HepG2 (cell line): Measurements from ENCODE around the gene GHR. TPM values are rescaled to one million over a fixed set of nuclear protein-coding genes. Genes with fewer than 3 reads are reported as not detected.

Experiments used
- ATAC-seq: fragments of 200-7000 bp; cut with Tn5 transposase; 3 replicates; pipeline ENCODE4 v1.9.1; 2020; ENCODE audit warnings: mild to moderate bottlenecking, moderate library complexity
- BruUV-seq: library from RNA; stranded (reverse); fragments of 400-500 nt; replicated peaks from 2 replicates; lab custom pipeline; 2021; lab: Mats Ljungman, UMichigan
- CTCF ChIA-PET: fragments of 300-600 bp; formaldehyde crosslinking; extraction: SDS; loops from one replicate; lab custom pipeline; 2021; ENCODE audit warnings: low total read pairs, inconsistent platforms, low intra/inter-chr PET ratio; lab: Yijun Ruan, JAX
- POLR2A ChIA-PET: fragments of 350-600 bp; sonication (Branson Sonifier 250); formaldehyde crosslinking; loops from one replicate; lab custom pipeline; 2020; ENCODE audit warnings: antibody characterized with exemption, inconsistent platforms; lab: Yijun Ruan, JAX
- DNase-seq: peaks from one replicate; pipeline ENCODE4 v3.0.0-alpha.2; 2015; ENCODE audit warnings: low spot score
- FAIRE-seq: peaks from 3 replicates; lab custom pipeline; 2011; peaks lifted over from hg19 to GRCh38; lab: Jason Lieb, UNC
- H2AFZ ChIP-seq: one replicate; pipeline ENCODE4 v1.6.1; 2011; ENCODE audit warnings: low read length, inconsistent platforms
- H3K27ac ChIP-seq: fragments of 300-600 bp; 3 replicates; pipeline ENCODE4 v1.8.0; 2011; ENCODE audit warnings: mixed run types, mild to moderate bottlenecking, mixed read lengths, low read length, inconsistent platforms; ENCODE audit not compliant: insufficient read depth; ENCODE audit errors: extremely low read length
- H3K27me3 ChIP-seq, 2 experiments: fragments of 200-600 bp in 1 of 2; 2 replicates in 1 of 2; 3 replicates in 1 of 2; pipeline versions ENCODE4 v1.6.0 to v1.8.0; 2011; ENCODE audit warnings: low read length in 2 of 2, mild to moderate bottlenecking in 2 of 2, moderate library complexity in 2 of 2, inconsistent platforms in 1 of 2; ENCODE audit not compliant: insufficient read depth in 2 of 2, control insufficient read depth in 1 of 2
- H3K36me3 ChIP-seq, 2 experiments: fragments of 200-600 bp in 1 of 2; replicated peaks in 1 of 2; 2 replicates in 1 of 2; 3 replicates in 1 of 2; pipeline versions ENCODE4 v1.5.1 to v1.8.0; 2011; ENCODE audit warnings: low read length in 2 of 2, inconsistent platforms in 1 of 2; ENCODE audit not compliant: insufficient read depth in 2 of 2, control insufficient read depth in 1 of 2
- H3K4me1 ChIP-seq: 2 replicates; pipeline ENCODE4 v1.5.1; 2012; ENCODE audit warnings: low read length, inconsistent platforms; ENCODE audit not compliant: insufficient read depth
- H3K4me2 ChIP-seq: 2 replicates; pipeline ENCODE4 v1.6.0; 2011; ENCODE audit warnings: low read depth, low read length, inconsistent platforms
- H3K4me3 ChIP-seq, 3 experiments: fragments of 200-600 bp in 1 of 3; sonication (generic), shearing (Covaris generic) in 1 of 3; replicated peaks in 1 of 3; 2 replicates each; pipeline ENCODE4 v1.5.1; 2011 to 2016; ENCODE audit warnings: low read length in 3 of 3, inconsistent platforms in 2 of 3, low read depth in 2 of 3, mild to moderate bottlenecking in 2 of 3, control low read depth in 1 of 3, mixed read lengths in 1 of 3; ENCODE audit not compliant: insufficient read depth in 1 of 3
- H3K79me2 ChIP-seq: one replicate; pipeline ENCODE4 v1.6.1; 2011; ENCODE audit warnings: low read length, inconsistent platforms; ENCODE audit not compliant: insufficient read depth
- H3K9ac ChIP-seq: 2 replicates; pipeline ENCODE4 v1.6.0; 2011; ENCODE audit warnings: mild to moderate bottlenecking, low read depth, low read length, inconsistent platforms; ENCODE audit not compliant: insufficient read depth
- H3K9me3 ChIP-seq: 2 replicates; pipeline ENCODE4 v1.5.1; 2012; ENCODE audit warnings: mild to moderate bottlenecking, low read length
- H4K20me1 ChIP-seq: 2 replicates; pipeline ENCODE4 v1.6.0; 2011; ENCODE audit warnings: inconsistent platforms, mild to moderate bottlenecking, low read length, moderate library complexity; ENCODE audit not compliant: insufficient read depth
- ARNTL ChIP-seq: sonication (generic); formaldehyde crosslinking; IDR thresholded peaks from 2 replicates; pipeline ENCODE4 v1.4.0; 2020; ENCODE audit warnings: mild to moderate bottlenecking, missing genetic modification reagents
- BCLAF1 ChIP-seq: fragments of 450-650 bp; IDR thresholded peaks from 2 replicates; pipeline ENCODE4 v1.6.1; 2017; ENCODE audit warnings: mild to moderate bottlenecking
- BORCS8-MEF2B ChIP-seq: sonication (generic); formaldehyde crosslinking; IDR thresholded peaks from 2 replicates; pipeline ENCODE4 v1.8.0; 2022; ENCODE audit warnings: mild to moderate bottlenecking, missing genetic modification reagents
- FOSL1 ChIP-seq: sonication (generic); formaldehyde crosslinking; IDR thresholded peaks from 2 replicates; pipeline ENCODE4 v1.9.0; 2021; ENCODE audit warnings: missing genetic modification reagents, borderline replicate concordance
- ISX ChIP-seq: sonication (generic); formaldehyde crosslinking; conservative IDR thresholded peaks from 2 replicates; pipeline ENCODE4 v1.5.0; 2020; ENCODE audit warnings: missing genetic modification reagents
- KDM2A ChIP-seq: sonication (generic); formaldehyde crosslinking; IDR thresholded peaks from 2 replicates; pipeline ENCODE4 v1.4.0; 2020; ENCODE audit warnings: low read depth, missing genetic modification reagents, borderline replicate concordance
- NFKB2 ChIP-seq: sonication (generic); formaldehyde crosslinking; IDR thresholded peaks from 2 replicates; pipeline ENCODE4 v1.4.0; 2020; ENCODE audit warnings: missing genetic modification reagents, borderline replicate concordance
- RXRA ChIP-seq: sonication (generic); formaldehyde crosslinking; IDR thresholded peaks from 2 replicates; pipeline ENCODE4 v1.5.1; 2020; ENCODE audit warnings: missing genetic modification reagents
- SRF ChIP-seq: IDR thresholded peaks from 2 replicates; pipeline ENCODE4 v1.6.1; 2011; ENCODE audit warnings: mild to moderate bottlenecking, low read depth, low read length, moderate library complexity
- ZBTB25 ChIP-seq: IDR thresholded peaks from 2 replicates; pipeline ENCODE4 v1.6.1; 2018; ENCODE audit warnings: missing genetic modification reagents
- ZMYM2 ChIP-seq: sonication (generic); formaldehyde crosslinking; IDR thresholded peaks from 2 replicates; pipeline ENCODE4 v1.8.0; 2022; ENCODE audit warnings: mild to moderate bottlenecking, missing genetic modification reagents
- ZNF124 ChIP-seq: sonication (generic); formaldehyde crosslinking; IDR thresholded peaks from 2 replicates; pipeline ENCODE4 v1.4.0; 2020; ENCODE audit warnings: missing genetic modification reagents
- WGBS: methylation state at CpG from one replicate; pipeline ENCODE4 v1.1.6; 2017; ENCODE audit warnings: low lambda C conversion rate; 5-methylcytosine and 5-hydroxymethylcytosine counted together
- in situ Hi-C: cut with HindIII; loops from 2 replicates; pipeline ENCODE4 v1.10.0; 2017; ENCODE audit warnings: low pct_unique_long_range_greater_than_20kb; ENCODE audit not compliant: extremely low pct_ligation_motif_present
- intact Hi-C: fragments of 100-400 bp; cut with micrococcal nuclease; formaldehyde crosslinking; loops from one replicate; pipeline ENCODE4 v1.10.0; 2022; ENCODE audit not compliant: unreplicated experiment
- polyA plus RNA-seq, 8 experiments: library from polyadenylated mRNA; depleted of rRNA in 3 of 8; stranded (reverse) in 7 of 8; unstranded in 1 of 8; fragments of >200 nt; fragmentation: Illumina TruSeq in 4 of 8; extraction: Trizol in 4 of 8; gene quantifications; 2 replicates each; pipeline versions ENCODE4 v1.2.1 to v1.2.3, GENCODE V29; 2011 to 2016; ENCODE audit warnings: low read depth in 4 of 8, missing spikeins in 1 of 8, mixed read lengths in 1 of 8; ENCODE audit not compliant: insufficient read depth in 1 of 8
- total RNA-seq, 5 experiments: library from RNA; depleted of rRNA; stranded (reverse); fragments of >200 nt; fragmentation: Illumina TruSeq; extraction: Trizol; gene quantifications; 2 replicates each; pipeline ENCODE4 v1.2.3, GENCODE V29; 2016; ENCODE audit warnings: low read depth in 1 of 5

The GHR gene
- total and polyA plus RNA-seq, 2 of the 13 experiments (the other 11 are each of a cell fraction or from before 2014, with no cell fraction given) = 0.07 TPM; not detected in 1

- intact Hi-C loops = no loop called here
- CTCF ChIA-PET = no interaction called here
- WGBS = 0% methylated on average over 2 of the region's 2 CpGs
- DNase-seq (no peak), FAIRE-seq (no peak), ATAC-seq (no peak)
- H3K9ac ChIP-seq = no peak overlapping the region
- H3K4me1 ChIP-seq = no peaks in the 10 kb centered on the region
- H4K20me1 ChIP-seq = no peaks in the 10 kb centered on the region
- no peaks in the 10 kb centered on the region for H3K27me3 ChIP-seq
- in situ Hi-C loops = no loop called here
- no peak overlapping the region for H3K4me3 ChIP-seq
- H3K79me2 ChIP-seq = no peaks in the 10 kb centered on the region
- H3K36me3 ChIP-seq = no peaks in the 10 kb centered on the region
- H2AFZ ChIP-seq = no peak overlapping the region
- TF ChIP-seq RXRA (no peak), NFKB2 (CRISPR knock-in tag) (no peak)
- no peaks in the 10 kb centered on the region for H3K9me3 ChIP-seq
- H3K27ac ChIP-seq = no peak overlapping the region
- POLR2A ChIA-PET = no interaction called here
- BruUV-seq = no TSS peak
- no peak overlapping the region for H3K4me2 ChIP-seq
Observed at GRCh38 chr5:42531611-42532010, 108.4 kb downstream of the GHR start.

- H3K9me3 ChIP-seq = no peaks in the 10 kb centered on the region
- H3K27me3 ChIP-seq = no peaks in the 10 kb centered on the region
- CTCF ChIA-PET = no interaction called here
- H3K4me3 ChIP-seq = no peak overlapping the region
- DNase-seq (no peak), FAIRE-seq (no peak), ATAC-seq (no peak)
- no peaks in the 10 kb centered on the region for H3K4me1 ChIP-seq
- H3K79me2 ChIP-seq = no peaks in the 10 kb centered on the region
- H2AFZ ChIP-seq = no peak overlapping the region
- TF ChIP-seq ARNTL (CRISPR knock-in tag) (no peak), ZNF124 (no peak), KDM2A (CRISPR knock-in tag) (no peak), BORCS8-MEF2B (CRISPR knock-in tag) (no peak), ISX (CRISPR knock-in tag) (no peak), FOSL1 (CRISPR knock-in tag) (no peak), BCLAF1 (no peak), ZBTB25 (CRISPR knock-in tag) (no peak), ZMYM2 (CRISPR knock-in tag) (no peak), SRF (no peak)
- in situ Hi-C loops = no loop called here
- H3K36me3 ChIP-seq = no peaks in the 10 kb centered on the region
- no peak overlapping the region for H3K27ac ChIP-seq
- intact Hi-C loops = no loop called here
- BruUV-seq = no TSS peak
- no peaks in the 10 kb centered on the region for H4K20me1 ChIP-seq
- H3K4me2 ChIP-seq = no peak overlapping the region
- no peak overlapping the region for H3K9ac ChIP-seq
- POLR2A ChIA-PET = no interaction called here
Observed at GRCh38 chr5:42542106-42542505, 118.9 kb downstream of the GHR start.
